Measurements from ENCODE around the gene ST3GAL4.

ST3GAL4 gene

GRCh38 chr11:126317432-126317755 is 38.1 kb upstream of the ST3GAL4 start:
- Histone ChIP-seq H3K27me3 (ENCODE audit: control insufficient read depth in 1 of 2, insufficient read depth in 2 of 2, low read length in 2 of 2) (no peaks in the 10 kb centered on the region), H3K9ac (ENCODE audit: low read length in 2 of 2) (no peak overlapping the region), H3K27ac (ENCODE audit: low read length) (peak overlapping the region; percentile 88), H3K4me3 (ENCODE audit: low read length in 2 of 2) (peak overlapping the region; percentile 31 to 67), H3K4me1 (ENCODE audit: control insufficient read depth, insufficient read depth, low read length) (peaks cover 22% of the 10 kb centered on the region), H3K9me3 (ENCODE audit: control insufficient read depth in 2 of 2, low read length in 2 of 2) (no peaks in the 10 kb centered on the region), H3K36me3 (ENCODE audit: control insufficient read depth in 2 of 2, insufficient read depth in 2 of 2, low read length in 2 of 2) (peaks cover 0 to 5% of the 10 kb centered on the region in 2 donors)

- Histone ChIP-seq H3K27me3 (ENCODE audit: control insufficient read depth in 1 of 2, insufficient read depth in 2 of 2, low read length in 2 of 2) (no peaks in the 10 kb centered on the region), H3K9ac (ENCODE audit: low read length in 2 of 2) (peak overlapping the region; percentile 20 to 68), H3K27ac (ENCODE audit: low read length) (peak overlapping the region; percentile 88), H3K9me3 (ENCODE audit: control insufficient read depth in 2 of 2, low read length in 2 of 2) (no peaks in the 10 kb centered on the region), H3K4me3 (ENCODE audit: low read length in 2 of 2) (peak overlapping the region; percentile 31 to 67), H3K36me3 (ENCODE audit: control insufficient read depth in 2 of 2, insufficient read depth in 2 of 2, low read length in 2 of 2) (peaks cover 0 to 4% of the 10 kb centered on the region in 2 donors), H3K4me1 (ENCODE audit: control insufficient read depth, insufficient read depth, low read length) (peaks cover 22% of the 10 kb centered on the region)
Measured at GRCh38 chr11:126317756-126318573, 37.5 kb upstream of the ST3GAL4 start.

GRCh38 chr11:126318574-126319373 is 36.7 kb upstream of the ST3GAL4 start:
- Histone ChIP-seq H3K9ac (ENCODE audit: low read length in 2 of 2) (peak overlapping the region in 1 of 2 donors; percentile 68), H3K9me3 (ENCODE audit: control insufficient read depth in 2 of 2, low read length in 2 of 2) (no peaks in the 10 kb centered on the region), H3K4me3 (ENCODE audit: low read length in 2 of 2) (peak overlapping the region; percentile 31 to 67), H3K27me3 (ENCODE audit: control insufficient read depth in 1 of 2, insufficient read depth in 2 of 2, low read length in 2 of 2) (no peaks in the 10 kb centered on the region), H3K4me1 (ENCODE audit: control insufficient read depth, insufficient read depth, low read length) (peaks cover 22% of the 10 kb centered on the region), H3K36me3 (ENCODE audit: control insufficient read depth in 2 of 2, insufficient read depth in 2 of 2, low read length in 2 of 2) (peaks cover 0 to 3% of the 10 kb centered on the region in 2 donors), H3K27ac (ENCODE audit: low read length) (peak overlapping the region; percentile 88)

- Histone ChIP-seq H3K9ac (ENCODE audit: low read length in 2 of 2) (no peak overlapping the region), H3K27me3 (ENCODE audit: control insufficient read depth in 1 of 2, insufficient read depth in 2 of 2, low read length in 2 of 2) (no peaks in the 10 kb centered on the region), H3K4me3 (ENCODE audit: low read length in 2 of 2) (peak overlapping the region in 1 of 2 donors; percentile 67), H3K36me3 (ENCODE audit: control insufficient read depth in 2 of 2, insufficient read depth in 2 of 2, low read length in 2 of 2) (no peaks in the 10 kb centered on the region), H3K27ac (ENCODE audit: low read length) (peak overlapping the region; percentile 88), H3K9me3 (ENCODE audit: control insufficient read depth in 2 of 2, low read length in 2 of 2) (no peaks in the 10 kb centered on the region), H3K4me1 (ENCODE audit: control insufficient read depth, insufficient read depth, low read length) (peaks cover 22% of the 10 kb centered on the region)
Measured at GRCh38 chr11:126319374-126319740, 36.1 kb upstream of the ST3GAL4 start.

- no peaks in the 10 kb centered on the region for H3K9me3 ChIP-seq (ENCODE audit: control insufficient read depth in 2 of 2, low read length in 2 of 2)
- H3K4me1 ChIP-seq (ENCODE audit: control insufficient read depth, insufficient read depth, low read length): peaks cover 15% of the 10 kb centered on the region
- H3K4me3 ChIP-seq (ENCODE audit: low read length in 2 of 2): no peak overlapping the region
- H3K27me3 ChIP-seq (ENCODE audit: control insufficient read depth in 1 of 2, insufficient read depth in 2 of 2, low read length in 2 of 2): no peaks in the 10 kb centered on the region
- no peak overlapping the region for H3K27ac ChIP-seq (ENCODE audit: low read length)
- H3K36me3 ChIP-seq (ENCODE audit: control insufficient read depth in 2 of 2, insufficient read depth in 2 of 2, low read length in 2 of 2): no peaks in the 10 kb centered on the region
- no peak overlapping the region for H3K9ac ChIP-seq (ENCODE audit: low read length in 2 of 2)
Measured at GRCh38 chr11:126322996-126323395, 32.5 kb upstream of the ST3GAL4 start.

GRCh38 chr11:126327281-126328000 is 28.0 kb upstream of the ST3GAL4 start:
- H3K4me3 ChIP-seq (ENCODE audit: low read length in 2 of 2): no peak overlapping the region
- H3K36me3 ChIP-seq (ENCODE audit: control insufficient read depth in 2 of 2, insufficient read depth in 2 of 2, low read length in 2 of 2): peaks cover 0 to 7% of the 10 kb centered on the region in 2 donors
- H3K4me1 ChIP-seq (ENCODE audit: control insufficient read depth, insufficient read depth, low read length): peaks cover 7% of the 10 kb centered on the region
- no peak overlapping the region for H3K27ac ChIP-seq (ENCODE audit: low read length)
- no peaks in the 10 kb centered on the region for H3K9me3 ChIP-seq (ENCODE audit: control insufficient read depth in 2 of 2, low read length in 2 of 2)
- no peak overlapping the region for H3K9ac ChIP-seq (ENCODE audit: low read length in 2 of 2)
- no peaks in the 10 kb centered on the region for H3K27me3 ChIP-seq (ENCODE audit: control insufficient read depth in 1 of 2, insufficient read depth in 2 of 2, low read length in 2 of 2)

GRCh38 chr11:126328001-126328390 is 27.5 kb upstream of the ST3GAL4 start:
- H3K27me3 ChIP-seq (ENCODE audit: control insufficient read depth in 1 of 2, insufficient read depth in 2 of 2, low read length in 2 of 2): no peaks in the 10 kb centered on the region
- no peak overlapping the region for H3K27ac ChIP-seq (ENCODE audit: low read length)
- H3K36me3 ChIP-seq (ENCODE audit: control insufficient read depth in 2 of 2, insufficient read depth in 2 of 2, low read length in 2 of 2): peaks cover 0 to 11% of the 10 kb centered on the region in 2 donors
- no peak overlapping the region for H3K9ac ChIP-seq (ENCODE audit: low read length in 2 of 2)
- H3K9me3 ChIP-seq (ENCODE audit: control insufficient read depth in 2 of 2, low read length in 2 of 2): no peaks in the 10 kb centered on the region
- H3K4me3 ChIP-seq (ENCODE audit: low read length in 2 of 2): no peak overlapping the region
- H3K4me1 ChIP-seq (ENCODE audit: control insufficient read depth, insufficient read depth, low read length): peaks cover 8% of the 10 kb centered on the region

GRCh38 chr11:126328444-126328843 is 27.0 kb upstream of the ST3GAL4 start:
- Histone ChIP-seq H3K4me3 (ENCODE audit: low read length in 2 of 2) (no peak overlapping the region), H3K36me3 (ENCODE audit: control insufficient read depth in 2 of 2, insufficient read depth in 2 of 2, low read length in 2 of 2) (peaks cover 2 to 11% of the 10 kb centered on the region in 2 donors), H3K27me3 (ENCODE audit: control insufficient read depth in 1 of 2, insufficient read depth in 2 of 2, low read length in 2 of 2) (no peaks in the 10 kb centered on the region), H3K9ac (ENCODE audit: low read length in 2 of 2) (no peak overlapping the region), H3K27ac (ENCODE audit: low read length) (no peak overlapping the region), H3K4me1 (ENCODE audit: control insufficient read depth, insufficient read depth, low read length) (peaks cover 8% of the 10 kb centered on the region), H3K9me3 (ENCODE audit: control insufficient read depth in 2 of 2, low read length in 2 of 2) (no peaks in the 10 kb centered on the region)

GRCh38 chr11:126328938-126329643 is 26.4 kb upstream of the ST3GAL4 start:
- H3K27me3 ChIP-seq (ENCODE audit: control insufficient read depth in 1 of 2, insufficient read depth in 2 of 2, low read length in 2 of 2): no peaks in the 10 kb centered on the region
- no peak overlapping the region for H3K4me3 ChIP-seq (ENCODE audit: low read length in 2 of 2)
- no peak overlapping the region for H3K9ac ChIP-seq (ENCODE audit: low read length in 2 of 2)
- H3K27ac ChIP-seq (ENCODE audit: low read length): no peak overlapping the region
- H3K36me3 ChIP-seq (ENCODE audit: control insufficient read depth in 2 of 2, insufficient read depth in 2 of 2, low read length in 2 of 2): peaks cover 2 to 11% of the 10 kb centered on the region in 2 donors
- H3K9me3 ChIP-seq (ENCODE audit: control insufficient read depth in 2 of 2, low read length in 2 of 2): no peaks in the 10 kb centered on the region
- H3K4me1 ChIP-seq (ENCODE audit: control insufficient read depth, insufficient read depth, low read length): peaks cover 8% of the 10 kb centered on the region

GRCh38 chr11:126329644-126330211 is 25.8 kb upstream of the ST3GAL4 start:
- Histone ChIP-seq H3K4me3 (ENCODE audit: low read length in 2 of 2) (no peak overlapping the region), H3K36me3 (ENCODE audit: control insufficient read depth in 2 of 2, insufficient read depth in 2 of 2, low read length in 2 of 2) (peaks cover 2 to 11% of the 10 kb centered on the region in 2 donors), H3K27ac (ENCODE audit: low read length) (no peak overlapping the region), H3K9ac (ENCODE audit: low read length in 2 of 2) (no peak overlapping the region), H3K9me3 (ENCODE audit: control insufficient read depth in 2 of 2, low read length in 2 of 2) (no peaks in the 10 kb centered on the region), H3K4me1 (ENCODE audit: control insufficient read depth, insufficient read depth, low read length) (peaks cover 11% of the 10 kb centered on the region), H3K27me3 (ENCODE audit: control insufficient read depth in 1 of 2, insufficient read depth in 2 of 2, low read length in 2 of 2) (no peaks in the 10 kb centered on the region)
